ENCODE measurements around the gene SETBP1.

Gene SETBP1

GRCh38 chr18:44986933-44987332, 306.2 kb downstream of the SETBP1 start:
- no peak for DNase-seq (ENCODE audit: low read depth)
- no peak for TF ChIP-seq CTCF (IDR thresholded peaks at IDR 0.05; ENCODE audit: control insufficient read depth, extremely low read depth, insufficient read depth)
- no peak overlapping the region for H3K4me3 ChIP-seq (ENCODE audit: low read depth, low read length)

GRCh38 chr18:44987371-44987770, 306.7 kb downstream of the SETBP1 start:
- no peak overlapping the region for H3K4me3 ChIP-seq (ENCODE audit: low read depth, low read length)
- TF ChIP-seq CTCF (IDR thresholded peaks at IDR 0.05; ENCODE audit: control insufficient read depth, extremely low read depth, insufficient read depth), result no peak
- DNase-seq (ENCODE audit: low read depth), result no peak

- H3K4me3 ChIP-seq (ENCODE audit: low read depth, low read length), result no peak overlapping the region
- TF ChIP-seq CTCF (IDR thresholded peaks at IDR 0.05; ENCODE audit: control insufficient read depth, extremely low read depth, insufficient read depth), result no peak
- DNase-seq (ENCODE audit: low read depth), result no peak
Measured at GRCh38 chr18:44988821-44989587, 308.3 kb downstream of the SETBP1 start.

GRCh38 chr18:44996261-44996660, 315.6 kb downstream of the SETBP1 start:
- no peak for TF ChIP-seq CTCF (IDR thresholded peaks at IDR 0.05; ENCODE audit: control insufficient read depth, extremely low read depth, insufficient read depth)
- DNase-seq (ENCODE audit: low read depth), result no peak
- H3K4me3 ChIP-seq (ENCODE audit: low read depth, low read length), result no peak overlapping the region

- H3K4me3 ChIP-seq (ENCODE audit: low read depth, low read length), result no peak overlapping the region
- no peak for DNase-seq (ENCODE audit: low read depth)
- TF ChIP-seq CTCF (IDR thresholded peaks at IDR 0.05; ENCODE audit: control insufficient read depth, extremely low read depth, insufficient read depth), result no peak
Measured at GRCh38 chr18:44997174-44997573, 316.5 kb downstream of the SETBP1 start.

- H3K4me3 ChIP-seq (ENCODE audit: low read depth, low read length), result no peak overlapping the region
- TF ChIP-seq CTCF (IDR thresholded peaks at IDR 0.05; ENCODE audit: control insufficient read depth, extremely low read depth, insufficient read depth), result no peak
- DNase-seq (ENCODE audit: low read depth), result no peak
Measured at GRCh38 chr18:44998360-44998759, 317.7 kb downstream of the SETBP1 start.

GRCh38 chr18:45004546-45005080, 323.9 kb downstream of the SETBP1 start:
- no peak for DNase-seq (ENCODE audit: low read depth)
- H3K4me3 ChIP-seq (ENCODE audit: low read depth, low read length), result no peak overlapping the region
- no peak for TF ChIP-seq CTCF (IDR thresholded peaks at IDR 0.05; ENCODE audit: control insufficient read depth, extremely low read depth, insufficient read depth)
